Transverse colon (tissue), 4 donors: ENCODE measurements around the gene FRMD8. TPM values are rescaled to one million over a fixed set of nuclear protein-coding genes. Genes with fewer than 3 reads are reported as not detected.

Experiments
- DNase-seq: peaks from one replicate; pipeline ENCODE4 v3.0.0-alpha.2; 2019
- H3K27ac ChIP-seq, 4 donors: fragments of 200-600 bp; sonication (generic); 2 replicates each; pipeline ENCODE4 v1.5.1; 2016 to 2018; ENCODE audit warnings: inconsistent platforms in 4 of 4
- H3K27me3 ChIP-seq: fragments of 200-600 bp; sonication (generic); 2 replicates; pipeline ENCODE4 v1.5.1; 2017; ENCODE audit warnings: inconsistent platforms
- H3K36me3 ChIP-seq, 4 donors: fragments of 200-600 bp; sonication (generic); 2 replicates each; pipeline ENCODE4 v1.5.1; 2017 to 2019; ENCODE audit warnings: inconsistent platforms in 4 of 4
- H3K4me1 ChIP-seq, 4 donors: fragments of 200-600 bp; sonication (generic); 2 replicates each; pipeline ENCODE4 v1.5.1; 2017 to 2020; ENCODE audit warnings: inconsistent platforms in 4 of 4
- H3K4me3 ChIP-seq, 4 donors: fragments of 200-600 bp; sonication (generic); 1 replicate in 1 of 4; 2 replicates in 3 of 4; pipeline versions ENCODE4 v1.5.1 to v1.6.1; 2017 to 2019; ENCODE audit warnings: inconsistent platforms in 4 of 4
- H3K9me3 ChIP-seq, 2 donors: fragments of 200-600 bp; sonication (generic); 2 replicates each; pipeline ENCODE4 v1.5.1; 2017 to 2019; ENCODE audit warnings: inconsistent platforms in 2 of 2
- EP300 ChIP-seq: sonication (generic); formaldehyde crosslinking; IDR thresholded peaks from one replicate; pipeline ENCODE4 v1.6.1; 2017; ENCODE audit warnings: antibody characterized with exemption, low read depth
- POLR2A ChIP-seq: fragments of 450-650 bp; IDR thresholded peaks from one replicate; pipeline ENCODE4 v1.6.1; 2016; ENCODE audit warnings: antibody characterized with exemption, mild to moderate bottlenecking, moderate library complexity
- POLR2AphosphoS5 ChIP-seq, 3 donors: sonication (generic); formaldehyde crosslinking; IDR thresholded peaks; one replicate each; pipeline ENCODE4 v1.6.1; 2016; ENCODE audit warnings: antibody characterized with exemption in 3 of 3
- WGBS, 2 donors: methylation state at CpG; one replicate each; pipeline ENCODE4 v1.1.5; 2018; ENCODE audit warnings: low coverage in 1 of 2; 5-methylcytosine and 5-hydroxymethylcytosine counted together
- in situ Hi-C, 4 donors: fragments of 200-750 bp; cut with MboI; loops; one replicate each; pipeline versions ENCODE4 v1.15.0 to v1.15.1; 2017; ENCODE audit warnings: low sequenced_read_pairs in 3 of 4, low pct_ligation_motif_present in 1 of 4, low pct_unique_long_range_greater_than_20kb in 1 of 4
- intact Hi-C: fragments of 100-400 bp; cut with DNase I; formaldehyde crosslinking; loops from one replicate; pipeline ENCODE4 v1.15.1; 2023; ENCODE audit warnings: low total_unique reads
- total RNA-seq, 4 donors: library from RNA; depleted of rRNA; stranded (reverse); fragments of >200 nt; gene quantifications; one replicate each; pipeline ENCODE4 v1.1.0, GENCODE V29; 2016
- TF ChIP-seq, protein P1 (sequence below), 5 experiments: fragments of 200-600 bp in 3 of 5; fragments of 450-650 bp in 2 of 5; sonication (generic) in 3 of 5; IDR thresholded peaks; 1 replicate in 2 of 5; 2 replicates in 3 of 5; pipeline ENCODE4 v1.5.1; 2016 to 2017; ENCODE audit warnings: antibody characterized with exemption in 5 of 5, inconsistent platforms in 3 of 5, mild to moderate bottlenecking in 2 of 5, moderate library complexity in 1 of 5

The FRMD8 gene
- total RNA-seq, 4 donors from 2014 or later = 64.3 to 164 (median 128) TPM

DNA sequence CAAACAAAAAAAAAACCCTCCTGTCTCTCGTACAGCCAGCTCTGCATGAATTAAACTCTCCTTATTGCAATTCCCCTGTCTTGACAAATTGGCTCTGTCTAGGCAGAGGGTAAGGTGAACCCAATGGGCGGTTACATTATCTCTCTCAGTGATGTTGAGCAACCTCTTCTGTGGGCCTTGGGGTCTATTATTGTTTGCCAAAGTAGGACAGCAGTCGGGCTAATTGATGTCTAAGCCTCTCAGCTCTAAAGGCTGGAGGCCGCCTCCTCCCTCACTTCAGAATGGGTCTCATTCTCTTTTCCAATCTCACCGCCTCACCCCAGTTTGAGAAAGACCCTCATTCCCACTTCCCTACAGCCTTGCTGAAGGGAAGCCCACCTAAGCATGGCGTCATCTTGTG is 2.7 kb upstream of the FRMD8 start:
- no peaks in the 10 kb centered on the region for H3K27me3 ChIP-seq
- H3K27ac ChIP-seq = peak overlapping the region; percentile 88 to 98 (median 98)
- TF ChIP-seq, protein P1, sequence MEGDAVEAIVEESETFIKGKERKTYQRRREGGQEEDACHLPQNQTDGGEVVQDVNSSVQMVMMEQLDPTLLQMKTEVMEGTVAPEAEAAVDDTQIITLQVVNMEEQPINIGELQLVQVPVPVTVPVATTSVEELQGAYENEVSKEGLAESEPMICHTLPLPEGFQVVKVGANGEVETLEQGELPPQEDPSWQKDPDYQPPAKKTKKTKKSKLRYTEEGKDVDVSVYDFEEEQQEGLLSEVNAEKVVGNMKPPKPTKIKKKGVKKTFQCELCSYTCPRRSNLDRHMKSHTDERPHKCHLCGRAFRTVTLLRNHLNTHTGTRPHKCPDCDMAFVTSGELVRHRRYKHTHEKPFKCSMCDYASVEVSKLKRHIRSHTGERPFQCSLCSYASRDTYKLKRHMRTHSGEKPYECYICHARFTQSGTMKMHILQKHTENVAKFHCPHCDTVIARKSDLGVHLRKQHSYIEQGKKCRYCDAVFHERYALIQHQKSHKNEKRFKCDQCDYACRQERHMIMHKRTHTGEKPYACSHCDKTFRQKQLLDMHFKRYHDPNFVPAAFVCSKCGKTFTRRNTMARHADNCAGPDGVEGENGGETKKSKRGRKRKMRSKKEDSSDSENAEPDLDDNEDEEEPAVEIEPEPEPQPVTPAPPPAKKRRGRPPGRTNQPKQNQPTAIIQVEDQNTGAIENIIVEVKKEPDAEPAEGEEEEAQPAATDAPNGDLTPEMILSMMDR (IDR thresholded peaks at IDR 0.05) = no peak
- TF ChIP-seq EP300 (no peak), POLR2AphosphoS5 (IDR thresholded peaks at IDR 0.05) (no peak), POLR2A (no peak)
- H3K9me3 ChIP-seq = no peaks in the 10 kb centered on the region
- in situ Hi-C loops = no loop called here
- H3K4me3 ChIP-seq = no peak overlapping the region
- no peak for DNase-seq
- intact Hi-C loops = loop anchor here (2.0 to 5.0 kb wide), 2 partner anchors 35 to 129 kb away; no protein-coding TSS in a partner anchor
- WGBS, 2 donors = 79 to 92% methylated on average over 4 to 6 of the region's 6 CpGs
- H3K4me1 ChIP-seq = peaks cover 58 to 76% (median 64%) of the 10 kb centered on the region in 4 donors
- H3K36me3 ChIP-seq = no peaks in the 10 kb centered on the region

DNA sequence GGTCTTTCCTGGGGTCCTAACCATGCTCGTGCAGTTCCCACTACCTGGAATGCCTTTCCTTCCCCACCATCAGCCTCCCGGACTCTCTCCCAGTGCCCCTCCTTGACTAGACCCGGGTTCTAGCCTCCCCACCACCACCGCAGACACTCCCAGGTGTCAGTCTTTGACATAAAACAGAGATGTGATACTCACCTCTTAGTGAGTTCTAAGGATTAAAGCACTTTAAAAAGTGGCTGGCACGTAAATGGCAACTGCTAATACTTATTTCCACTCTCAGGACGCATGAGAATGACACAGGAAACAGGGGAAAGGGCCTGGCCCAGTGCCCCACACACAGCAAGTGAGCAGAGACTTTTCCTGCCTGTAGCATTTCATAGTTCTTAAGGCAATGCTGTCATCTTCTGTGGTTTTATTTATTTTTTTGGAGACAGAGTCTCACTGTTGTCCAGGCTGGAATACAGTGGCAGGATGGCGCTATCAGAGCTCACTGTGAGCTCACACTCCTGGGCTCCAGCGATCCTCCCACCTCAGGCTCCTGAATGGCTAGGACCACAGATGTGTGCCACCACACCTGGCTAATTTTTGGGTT is 2.0 kb upstream of the FRMD8 start:
- no peak for DNase-seq
- WGBS, 2 donors = 73% methylated on average over 8 of the region's 8 CpGs; no CpG with 5 or more reads in 1 of the 2 donors
- H3K27me3 ChIP-seq = no peaks in the 10 kb centered on the region
- intact Hi-C loops = loop anchor here (5.0 kb wide), 1 partner anchor 128 kb away; no protein-coding TSS in a partner anchor
- H3K36me3 ChIP-seq = no peaks in the 10 kb centered on the region
- in situ Hi-C loops = no loop called here
- H3K4me1 ChIP-seq = peaks cover 58 to 82% (median 70%) of the 10 kb centered on the region in 4 donors
- H3K9me3 ChIP-seq = no peaks in the 10 kb centered on the region
- TF ChIP-seq POLR2A = no peak
- TF ChIP-seq EP300 = no peak
- no peak for TF ChIP-seq POLR2AphosphoS5 (IDR thresholded peaks at IDR 0.05)
- TF ChIP-seq, protein P1 (IDR thresholded peaks at IDR 0.05) = no peak
- peak overlapping the region; percentile 88 to 98 (median 98) for H3K27ac ChIP-seq
- no peak overlapping the region for H3K4me3 ChIP-seq

DNA sequence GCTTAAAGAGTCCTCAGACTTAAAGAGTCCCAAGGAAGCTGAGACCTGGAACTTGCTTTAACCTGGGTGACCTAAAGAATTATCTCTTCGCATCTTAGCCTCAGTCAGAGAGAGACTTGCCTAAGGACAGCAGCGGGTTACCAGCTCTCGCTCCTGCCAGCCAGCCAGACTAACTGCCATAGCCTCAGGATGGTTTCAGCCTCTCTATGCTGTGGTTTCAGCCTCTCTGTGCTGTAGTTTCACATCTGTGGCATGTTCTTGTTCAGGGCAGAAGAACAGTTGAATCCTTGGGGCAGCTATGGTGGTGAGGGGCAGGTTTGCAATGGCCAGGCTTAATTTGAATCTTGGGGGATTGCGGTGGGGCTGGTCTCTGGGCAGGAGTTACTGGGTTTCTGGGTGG is 2.3 kb downstream of the FRMD8 start:
- intact Hi-C loops (no loop called here), in situ Hi-C loops (no loop called here)
- WGBS, 2 donors = 79% methylated on average over 4 of the region's 4 CpGs; no CpG with 5 or more reads in 1 of the 2 donors
- H3K9me3 ChIP-seq = no peaks in the 10 kb centered on the region
- H3K4me3 ChIP-seq = no peak overlapping the region
- H3K27ac ChIP-seq = no peak overlapping the region
- TF ChIP-seq, protein P1 (IDR thresholded peaks at IDR 0.05) = no peak
- TF ChIP-seq POLR2A (no peak), POLR2AphosphoS5 (IDR thresholded peaks at IDR 0.05) (no peak)
- H3K36me3 ChIP-seq = peaks cover 0 to 2% (median 0%) of the 10 kb centered on the region in 4 donors
- H3K4me1 ChIP-seq = peaks cover 30 to 75% (median 52%) of the 10 kb centered on the region in 4 donors
- no peaks in the 10 kb centered on the region for H3K27me3 ChIP-seq
- no peak for DNase-seq

DNA sequence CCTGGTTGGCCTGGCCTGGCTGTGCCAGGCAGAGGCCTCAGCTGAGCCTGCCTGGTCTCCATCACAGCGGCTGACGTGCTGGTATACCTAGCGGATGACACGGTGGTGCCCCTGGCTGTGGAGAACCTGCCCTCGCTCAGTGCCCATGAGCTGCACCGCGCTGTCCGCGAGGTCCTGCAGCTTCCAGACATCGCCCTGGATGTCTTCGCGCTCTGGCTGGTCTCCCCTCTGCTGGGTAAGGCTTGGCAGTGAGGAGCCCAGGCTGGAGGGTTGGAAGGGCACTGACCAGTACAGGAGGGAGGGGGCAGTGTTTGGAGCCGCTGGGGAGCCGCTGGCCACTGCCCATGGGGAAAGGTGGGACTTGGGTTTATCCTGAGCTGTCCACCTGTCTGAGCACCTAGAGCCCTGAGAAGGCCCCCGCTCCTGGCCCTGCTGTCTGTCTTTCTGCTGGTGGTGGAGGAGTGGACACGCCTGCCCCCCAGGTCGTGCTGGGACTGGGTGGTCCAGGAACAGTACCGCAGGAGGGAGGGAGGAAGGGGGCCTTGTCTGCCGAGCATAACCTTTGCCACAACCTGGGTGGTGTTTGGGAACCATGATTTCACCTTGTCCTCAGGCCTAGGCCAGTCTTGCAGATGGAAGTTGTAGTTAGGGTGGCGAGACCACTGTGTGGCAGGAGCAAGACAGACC is 3.0 kb downstream of the FRMD8 start:
- Histone ChIP-seq H3K4me1 (peaks cover 26 to 68% (median 47%) of the 10 kb centered on the region in 4 donors), H3K36me3 (peaks cover 0 to 3% (median 1%) of the 10 kb centered on the region in 4 donors), H3K9me3 (no peaks in the 10 kb centered on the region), H3K27ac (peak overlapping the region; percentile 50 to 64 (median 62)), H3K4me3 (no peak overlapping the region), H3K27me3 (no peaks in the 10 kb centered on the region)
- DNase-seq = no peak
- WGBS, 2 donors = 87% methylated on average over 6 of the region's 20 CpGs; no CpG with 5 or more reads in 1 of the 2 donors
- in situ Hi-C loops (no loop called here), intact Hi-C loops (no loop called here)
- TF ChIP-seq POLR2A (no peak), EP300 (no peak), POLR2AphosphoS5 (IDR thresholded peaks at IDR 0.05) (no peak)
- TF ChIP-seq, protein P1 (IDR thresholded peaks at IDR 0.05) = no peak
